ENCODE results near the gene LAMB4.

- TF ChIP-seq CTCF (IDR thresholded peaks at IDR 0.05; ENCODE audit: low read length) (no peak), EZH2 (optimal IDR thresholded peaks at IDR 0.05; ENCODE audit: low read depth, low read length) (no peak), EZH2phosphoT487 (IDR thresholded peaks at IDR 0.05; ENCODE audit: low read length) (no peak)
Measured at GRCh38 chr7:107996072-107996882, 133.9 kb downstream of the LAMB4 start.
